Stimulated activated naive B cell treated with anti-CD40 and anti-IgM and Interleukin-4, amounts not matched to agents 10 μg/mL and 1 μg/mL and 100 μg/mL, for 72 hours (primary cell): ENCODE measurements around the gene HNF4A.
"Not testable (repeated sequence)": the region's sequence is repeated elsewhere in the genome, so short reads cannot be mapped to it uniquely, and the experiment has no call there.

Experiments
- ATAC-seq, 2 donors: fragments of 150-1000 bp; cut with Tn5 transposase; replicated peaks; 2 replicates each; pipeline ENCODE4 v1.10.0; 2021; ENCODE audit warnings: moderate library complexity in 1 of 2
- DNase-seq: peaks from one replicate; pipeline ENCODE4 v3.0.0; 2021
- H3K27ac Mint-ChIP-seq: one replicate; pipeline ENCODE4 v1.8.0; 2022; ENCODE audit warnings: mild to moderate bottlenecking, mixed read lengths
- H3K27me3 Mint-ChIP-seq, 2 donors: one replicate each; pipeline ENCODE4 v1.8.0; 2022; ENCODE audit warnings: mixed read lengths in 2 of 2
- H3K36me3 Mint-ChIP-seq, 2 donors: one replicate each; pipeline ENCODE4 v1.8.0; 2022; ENCODE audit warnings: mixed read lengths in 2 of 2, mild to moderate bottlenecking in 1 of 2
- H3K4me1 Mint-ChIP-seq, 2 donors: one replicate each; pipeline ENCODE4 v1.8.0; 2022; ENCODE audit warnings: mixed read lengths in 2 of 2, mild to moderate bottlenecking in 1 of 2
- H3K4me3 Mint-ChIP-seq, 2 donors: one replicate each; pipeline ENCODE4 v1.8.0; 2022; ENCODE audit warnings: mild to moderate bottlenecking in 2 of 2, mixed read lengths in 2 of 2, moderate library complexity in 1 of 2
- H3K9me3 Mint-ChIP-seq, 2 donors: one replicate each; pipeline ENCODE4 v1.8.0; 2022; ENCODE audit warnings: mixed read lengths in 2 of 2, mild to moderate bottlenecking in 1 of 2

Gene HNF4A

DNA sequence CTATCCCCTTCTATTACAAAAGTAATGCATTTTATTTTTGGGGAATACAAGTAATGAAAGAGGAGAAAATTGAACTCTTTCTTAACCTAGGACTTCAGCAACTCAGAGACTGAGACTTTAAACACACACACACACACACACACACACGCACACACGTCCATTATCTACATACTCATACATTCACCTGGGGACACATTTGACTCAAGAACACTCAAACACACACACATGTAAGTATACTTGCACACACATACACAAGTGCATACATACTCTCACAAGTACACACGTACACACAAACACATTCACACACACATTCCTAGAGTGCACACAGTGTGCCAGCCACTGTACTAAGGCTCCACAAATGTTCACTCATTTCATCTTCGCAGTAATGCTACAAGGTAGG lies 20.8 kb upstream of the HNF4A start:
- DNase-seq (no peak), ATAC-seq (no peak)
- Mint-ChIP-seq H3K27me3 (peaks cover 19 to 27% of the 10 kb centered on the region in 2 donors), H3K4me3 (no peak overlapping the region), H3K27ac (no peak overlapping the region), H3K36me3 (no peaks in the 10 kb centered on the region), H3K9me3 (no peaks in the 10 kb centered on the region), H3K4me1 (no peaks in the 10 kb centered on the region)

DNA sequence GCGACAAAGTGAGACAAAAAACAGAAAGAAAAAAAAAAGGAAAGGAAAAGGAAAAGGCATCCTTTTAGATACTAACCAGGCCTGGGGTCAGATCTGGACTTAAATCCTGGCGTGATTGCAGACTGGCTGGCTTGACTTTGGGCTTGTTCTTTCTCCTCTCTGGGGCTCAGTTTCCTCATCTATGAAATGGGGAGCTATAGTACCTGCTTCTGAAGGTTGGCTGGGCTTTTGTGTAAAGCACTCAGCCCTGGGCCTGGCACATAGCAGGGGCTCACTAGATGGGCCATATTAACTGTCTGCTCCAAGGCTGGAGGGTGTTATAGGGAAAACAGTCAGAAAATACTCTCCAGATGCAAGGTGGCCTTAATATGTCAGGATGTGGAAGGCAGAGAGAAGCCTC lies 19.8 kb upstream of the HNF4A start:
- peaks cover 19 to 23% of the 10 kb centered on the region in 2 donors for H3K27me3 Mint-ChIP-seq
- H3K9me3 Mint-ChIP-seq: no peaks in the 10 kb centered on the region
- no peaks in the 10 kb centered on the region for H3K4me1 Mint-ChIP-seq
- DNase-seq (no peak), ATAC-seq (no peak)
- no peaks in the 10 kb centered on the region for H3K36me3 Mint-ChIP-seq
- no peak overlapping the region for H3K4me3 Mint-ChIP-seq
- no peak overlapping the region for H3K27ac Mint-ChIP-seq

DNA sequence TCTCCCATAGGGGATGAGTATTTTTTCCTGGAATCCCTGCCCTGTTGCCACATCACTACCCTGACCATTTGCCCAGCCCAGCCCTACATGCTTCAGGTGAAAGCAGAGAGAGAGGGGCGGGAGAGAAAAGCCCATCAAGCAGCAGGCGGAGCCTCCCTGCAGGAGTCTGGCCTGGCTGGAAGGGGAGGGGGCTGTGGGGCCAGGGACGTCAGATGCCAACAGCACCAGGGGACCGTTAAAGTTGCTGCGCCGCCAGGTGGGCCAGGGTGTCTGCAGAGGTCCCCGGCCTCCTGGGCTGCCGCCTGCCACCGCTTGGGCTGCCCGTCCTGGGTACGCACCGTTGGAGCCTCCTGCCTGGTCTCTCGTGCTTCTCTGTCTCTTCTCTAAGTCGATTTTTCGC lies 19.4 kb upstream of the HNF4A start:
- Mint-ChIP-seq H3K9me3 (no peaks in the 10 kb centered on the region), H3K36me3 (no peaks in the 10 kb centered on the region), H3K27me3 (peaks cover 19 to 22% of the 10 kb centered on the region in 2 donors), H3K4me3 (no peak overlapping the region), H3K4me1 (no peaks in the 10 kb centered on the region), H3K27ac (no peak overlapping the region)
- DNase-seq (no peak), ATAC-seq (no peak)

DNA sequence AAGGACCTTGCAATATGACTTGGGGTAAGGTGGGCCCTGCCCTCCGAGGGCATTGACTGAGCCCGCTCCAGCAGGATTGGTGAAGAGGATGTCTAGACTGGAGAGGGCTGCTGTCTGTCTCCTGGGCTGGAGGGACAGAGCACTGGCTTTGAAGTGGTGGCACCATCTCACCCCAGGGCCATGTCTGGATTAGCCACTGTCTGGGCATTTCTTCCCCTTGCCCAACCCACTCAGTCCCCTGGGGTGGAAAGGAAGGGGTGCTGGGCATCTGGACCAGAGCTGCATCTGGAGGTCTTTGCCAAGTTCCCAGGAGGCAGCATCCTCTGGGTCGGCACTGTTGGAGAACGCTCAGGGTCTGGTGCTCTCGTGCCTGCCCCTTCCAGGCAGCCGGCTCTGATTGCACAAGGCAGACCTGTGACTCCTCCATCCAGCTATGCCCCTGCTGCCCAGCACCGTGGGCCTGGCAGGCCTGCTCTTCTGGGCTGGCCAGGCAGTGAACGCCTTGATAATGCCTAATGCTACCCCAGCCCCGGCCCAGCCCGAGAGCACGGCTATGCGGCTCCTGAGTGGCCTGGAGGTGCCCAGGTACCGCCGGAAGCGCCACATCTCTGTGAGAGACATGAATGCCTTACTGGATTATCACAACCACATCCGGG lies 18.6 kb upstream of the HNF4A start, which contains the start of gene R3HDML:
Gene R3HDML, plus strand, starts transcription at position 319 of the 656 bp plus-strand sequence. Its CDS starts 115 bp downstream, at position 434.
- no peaks in the 10 kb centered on the region for H3K36me3 Mint-ChIP-seq
- H3K9me3 Mint-ChIP-seq: no peaks in the 10 kb centered on the region
- DNase-seq: no peak
- no peak for ATAC-seq
- H3K4me1 Mint-ChIP-seq: no peaks in the 10 kb centered on the region
- peaks cover 13 to 17% of the 10 kb centered on the region in 2 donors for H3K27me3 Mint-ChIP-seq
- no peak within 1 kb of the TSS for H3K27ac Mint-ChIP-seq
- H3K4me3 Mint-ChIP-seq: no peak within 1 kb of the TSS

DNA sequence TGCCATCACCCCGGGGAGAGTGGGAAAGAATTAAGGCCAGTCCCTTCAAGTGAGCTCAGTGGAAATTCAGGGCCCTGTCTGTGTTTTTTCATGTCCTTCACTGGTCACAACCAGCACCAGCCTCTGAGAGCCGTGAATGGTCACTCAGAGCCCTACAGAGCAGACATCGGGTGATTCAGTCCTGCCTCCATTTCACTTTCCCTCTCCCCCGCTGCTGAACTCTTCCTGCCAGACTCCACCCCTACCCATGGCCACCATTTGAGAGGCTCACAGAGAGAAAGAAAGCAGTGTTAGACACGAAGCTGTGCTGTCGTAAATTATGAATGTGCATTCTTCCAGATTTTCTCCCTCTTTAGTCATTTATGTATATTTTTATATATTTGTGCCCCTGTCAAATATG lies 13.3 kb upstream of the HNF4A start:
- H3K9me3 Mint-ChIP-seq: no peaks in the 10 kb centered on the region
- no peak overlapping the region for H3K4me3 Mint-ChIP-seq
- no peaks in the 10 kb centered on the region for H3K4me1 Mint-ChIP-seq
- H3K27me3 Mint-ChIP-seq: peaks cover 8 to 9% of the 10 kb centered on the region in 2 donors
- no peaks in the 10 kb centered on the region for H3K36me3 Mint-ChIP-seq
- no peak overlapping the region for H3K27ac Mint-ChIP-seq
- ATAC-seq (no peak), DNase-seq (no peak)

DNA sequence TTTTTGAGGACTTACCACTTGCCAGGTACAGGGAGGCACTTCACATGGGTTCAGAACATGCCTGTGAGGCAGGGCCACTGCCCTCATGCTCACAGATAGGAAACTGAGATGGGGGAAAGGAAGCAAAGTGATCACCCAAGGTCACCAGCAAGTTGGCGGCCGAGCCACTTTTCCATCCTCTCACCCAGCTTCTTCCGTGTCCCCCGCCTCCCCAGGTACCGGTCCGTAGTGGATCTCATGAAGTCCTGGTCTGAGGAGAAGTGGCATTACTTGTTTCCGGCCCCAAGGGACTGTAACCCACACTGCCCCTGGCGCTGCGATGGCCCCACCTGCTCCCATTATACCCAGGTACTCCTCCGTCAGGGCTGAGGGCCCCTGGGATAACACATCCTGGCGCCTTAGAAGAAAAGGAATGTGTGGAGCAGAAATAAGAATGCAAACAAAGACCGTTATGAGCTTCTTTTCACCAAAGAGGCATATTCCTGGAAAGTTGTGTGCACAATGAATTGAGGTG lies 12.3 kb upstream of the HNF4A start:
- ATAC-seq: no peak
- Mint-ChIP-seq H3K4me1 (no peaks in the 10 kb centered on the region), H3K4me3 (no peak overlapping the region), H3K27ac (no peak overlapping the region), H3K9me3 (no peaks in the 10 kb centered on the region), H3K27me3 (peaks cover 8 to 9% of the 10 kb centered on the region in 2 donors), H3K36me3 (no peaks in the 10 kb centered on the region)
- no peak for DNase-seq

DNA sequence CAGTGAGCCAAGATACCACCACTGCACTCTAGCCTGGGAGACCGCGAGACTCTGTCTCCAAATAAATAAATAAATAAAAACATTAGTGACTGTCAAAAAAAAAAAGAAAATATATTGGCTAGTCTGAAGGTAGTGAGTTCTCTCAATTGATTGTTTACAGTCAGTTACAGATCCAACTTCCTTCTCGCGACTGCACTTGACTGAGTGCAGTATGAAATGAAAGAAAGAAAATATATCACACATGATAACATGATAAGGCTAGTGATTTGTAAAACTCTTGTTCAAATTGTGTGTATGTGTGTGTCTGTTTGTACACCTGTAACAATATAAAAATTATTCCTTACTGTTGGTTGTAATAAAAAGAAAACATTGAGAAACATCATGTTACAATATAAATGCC lies 10.8 kb upstream of the HNF4A start:
- H3K4me3 Mint-ChIP-seq: no peak overlapping the region
- H3K27ac Mint-ChIP-seq: no peak overlapping the region

DNA sequence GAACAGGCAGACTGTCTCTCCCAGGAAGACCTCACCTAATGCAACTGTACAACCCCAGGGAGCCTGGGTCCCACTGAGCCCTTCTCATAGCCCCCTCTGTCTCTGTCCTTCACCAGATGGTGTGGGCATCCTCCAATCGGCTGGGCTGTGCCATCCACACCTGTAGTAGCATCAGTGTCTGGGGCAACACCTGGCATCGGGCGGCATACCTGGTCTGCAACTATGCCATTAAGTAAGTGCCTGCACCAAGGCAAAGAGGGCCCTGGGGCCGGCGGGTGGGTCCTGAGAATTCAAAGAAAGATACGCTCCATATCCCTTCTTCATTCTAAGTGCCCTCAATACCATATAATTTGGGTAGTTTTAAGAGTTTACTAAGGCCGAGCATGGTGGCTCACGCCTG lies 10.4 kb upstream of the HNF4A start:
- Mint-ChIP-seq H3K9me3 (no peaks in the 10 kb centered on the region), H3K4me3 (no peak overlapping the region), H3K27ac (no peak overlapping the region), H3K27me3 (peaks cover 9 to 10% of the 10 kb centered on the region in 2 donors), H3K36me3 (no peaks in the 10 kb centered on the region), H3K4me1 (no peaks in the 10 kb centered on the region)
- DNase-seq (no peak), ATAC-seq (no peak)

More for the DNA sequence above, 10.8 kb upstream of the HNF4A start:
- Mint-ChIP-seq H3K9me3 (no peaks in the 10 kb centered on the region), H3K36me3 (no peaks in the 10 kb centered on the region), H3K27me3 (peaks cover 9 to 10% of the 10 kb centered on the region in 2 donors), H3K4me1 (no peaks in the 10 kb centered on the region)
- DNase-seq (no peak), ATAC-seq (no peak)

DNA sequence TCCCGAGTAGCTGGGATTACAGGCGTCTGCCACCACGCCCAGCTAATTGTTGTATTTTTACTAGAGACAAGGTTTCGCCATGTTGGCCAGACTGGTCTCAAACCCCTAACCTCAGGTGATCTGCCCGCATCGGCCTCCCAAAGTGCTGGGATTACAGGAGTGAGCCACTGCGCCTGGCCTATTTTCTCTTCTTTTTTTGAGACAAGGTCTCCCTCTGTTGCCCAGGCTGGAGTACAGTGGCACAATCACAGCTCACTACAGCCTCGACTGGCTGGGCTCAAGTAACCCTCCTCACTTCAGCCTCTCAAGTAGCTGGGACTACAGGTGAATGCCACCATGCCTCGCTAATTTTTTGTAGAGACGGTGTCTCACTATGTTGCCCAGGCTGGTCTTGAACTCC lies 9.6 kb upstream of the HNF4A start:
- H3K4me3 Mint-ChIP-seq, ATAC-seq: not testable (repeated sequence)

DNA sequence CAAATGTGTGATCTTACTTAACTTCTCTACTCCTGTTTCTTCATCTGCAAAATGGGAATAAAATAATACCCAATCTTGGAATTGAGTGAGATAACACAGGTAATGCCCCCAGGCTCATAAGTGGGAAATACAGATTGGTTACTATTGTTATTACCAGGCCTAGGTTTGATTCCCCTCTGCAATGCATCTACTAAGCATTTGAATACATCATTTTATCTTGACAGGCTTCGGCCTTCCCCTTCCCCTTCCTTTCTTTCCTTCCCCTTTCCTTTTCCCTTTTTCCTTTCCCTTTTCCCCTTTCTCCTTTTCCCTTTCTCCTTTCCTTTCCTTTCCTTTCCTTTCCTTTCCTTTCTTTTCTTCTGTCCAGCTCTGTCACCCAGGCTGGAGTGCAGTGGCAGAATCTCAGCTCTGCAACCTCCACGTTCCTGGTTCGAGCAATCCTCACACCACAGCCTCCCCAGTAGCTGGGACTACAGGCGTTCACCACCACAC lies 7.3 kb upstream of the HNF4A start:
- Mint-ChIP-seq H3K36me3 (no peaks in the 10 kb centered on the region), H3K27ac (no peak overlapping the region), H3K4me3 (no peak overlapping the region), H3K4me1 (peaks cover 0 to 6% of the 10 kb centered on the region in 2 donors), H3K9me3 (no peaks in the 10 kb centered on the region), H3K27me3 (peaks cover 20% of the 10 kb centered on the region in 2 donors)
- ATAC-seq: no peak
- DNase-seq: no peak

More for the DNA sequence above, 9.6 kb upstream of the HNF4A start:
- not testable (repeated sequence) for H3K36me3 Mint-ChIP-seq, H3K9me3 Mint-ChIP-seq, DNase-seq, H3K27ac Mint-ChIP-seq, H3K4me1 Mint-ChIP-seq, H3K27me3 Mint-ChIP-seq

DNA sequence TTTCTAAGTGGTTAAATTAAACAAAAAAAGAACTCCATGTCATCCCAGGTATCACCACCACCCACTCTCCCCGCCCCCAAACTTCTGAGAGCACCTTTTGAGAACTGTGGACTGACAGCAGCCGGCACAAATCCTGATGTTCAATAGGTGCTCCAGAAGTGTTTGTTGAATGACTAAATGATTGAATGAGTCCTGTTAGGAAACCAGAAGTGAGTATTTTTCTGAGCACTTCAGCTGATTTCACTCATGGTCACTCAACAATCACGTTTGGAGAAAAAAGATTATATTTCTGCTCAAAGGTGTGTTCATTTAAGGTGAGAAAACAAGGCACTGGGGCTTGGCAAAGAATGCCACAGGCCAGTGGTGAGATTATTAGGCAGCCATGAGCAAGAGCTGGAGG lies 6.2 kb upstream of the HNF4A start:
- H3K4me3 Mint-ChIP-seq: no peak overlapping the region
- ATAC-seq: no peak
- peaks cover 0 to 6% of the 10 kb centered on the region in 2 donors for H3K4me1 Mint-ChIP-seq
- DNase-seq: no peak
- peaks cover 20% of the 10 kb centered on the region in 2 donors for H3K27me3 Mint-ChIP-seq
- H3K27ac Mint-ChIP-seq: no peak overlapping the region
- no peaks in the 10 kb centered on the region for H3K36me3 Mint-ChIP-seq
- no peaks in the 10 kb centered on the region for H3K9me3 Mint-ChIP-seq

DNA sequence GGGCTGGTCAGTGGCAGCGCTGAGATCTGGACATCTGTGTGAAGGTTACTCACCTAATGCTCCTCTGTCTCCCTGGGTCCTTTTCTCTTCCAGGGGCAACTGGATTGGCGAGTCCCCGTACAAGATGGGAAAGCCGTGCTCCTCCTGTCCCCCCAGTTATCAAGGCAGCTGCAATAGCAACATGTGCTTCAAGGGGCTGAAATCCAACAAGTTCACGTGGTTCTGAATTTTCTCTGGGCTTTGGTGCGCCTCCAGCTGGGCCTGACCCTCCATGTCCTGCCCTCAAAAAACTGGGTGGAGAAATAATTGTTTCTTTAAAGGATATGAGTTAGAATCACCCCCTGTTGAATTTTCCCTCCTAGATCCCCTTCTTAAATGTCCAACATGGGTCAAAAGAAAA lies 4.9 kb upstream of the HNF4A start:
- ATAC-seq (no peak), DNase-seq (no peak)
- Mint-ChIP-seq H3K36me3 (no peaks in the 10 kb centered on the region), H3K4me1 (peaks cover 0 to 6% of the 10 kb centered on the region in 2 donors), H3K4me3 (no peak overlapping the region), H3K27ac (no peak overlapping the region), H3K27me3 (peaks cover 26 to 30% of the 10 kb centered on the region in 2 donors), H3K9me3 (no peaks in the 10 kb centered on the region)

DNA sequence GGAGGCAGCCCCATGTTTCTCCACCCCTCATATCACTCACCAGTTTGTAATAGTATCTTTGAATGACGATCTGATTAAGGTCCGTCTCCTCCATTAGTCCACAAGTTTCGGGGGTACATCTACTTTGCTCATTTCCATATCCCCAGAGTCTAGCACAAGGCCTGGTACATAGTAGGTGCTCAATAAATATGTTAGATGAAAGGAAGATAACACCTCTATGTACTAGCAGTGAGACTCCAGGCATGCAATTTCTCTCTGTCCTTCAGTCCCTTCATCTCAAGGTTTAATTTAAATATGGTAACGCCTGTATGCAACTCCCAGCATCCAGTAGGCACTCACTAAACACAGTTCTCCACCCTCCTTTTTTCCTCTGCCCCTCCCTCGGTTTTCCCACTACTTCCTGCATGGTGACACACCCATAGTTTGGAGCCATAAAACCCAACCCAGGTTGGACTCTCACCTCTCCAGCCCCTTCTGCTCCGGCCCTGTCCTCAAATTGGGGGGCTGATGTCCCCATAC lies 461 bp upstream of the HNF4A start:
- ATAC-seq: no peak
- H3K4me3 Mint-ChIP-seq: no peak overlapping the region
- H3K9me3 Mint-ChIP-seq: no peaks in the 10 kb centered on the region
- no peak for DNase-seq
- H3K36me3 Mint-ChIP-seq: no peaks in the 10 kb centered on the region
- H3K4me1 Mint-ChIP-seq: peaks cover 0 to 6% of the 10 kb centered on the region in 2 donors
- no peak overlapping the region for H3K27ac Mint-ChIP-seq
- peaks cover 24 to 31% of the 10 kb centered on the region in 2 donors for H3K27me3 Mint-ChIP-seq

DNA sequence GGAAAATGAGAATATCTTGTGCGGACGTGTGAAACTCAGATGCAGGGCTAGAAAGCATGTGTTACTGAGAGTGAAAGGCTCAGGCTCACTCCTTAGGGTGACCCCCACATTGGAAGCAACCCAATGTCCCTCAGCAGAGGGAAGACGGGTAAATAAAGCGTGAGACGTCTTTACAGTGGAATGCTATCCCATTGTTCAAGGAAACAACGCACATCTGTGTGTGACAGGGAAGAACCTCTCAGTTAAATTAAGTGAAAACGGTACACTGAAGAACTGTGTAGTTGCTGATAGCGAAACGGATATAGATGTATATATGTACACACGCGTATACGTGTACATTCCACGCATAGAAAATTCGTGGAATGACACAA lies 839 bp downstream of the HNF4A start:
- Mint-ChIP-seq H3K36me3 (no peaks in the 10 kb centered on the region), H3K9me3 (no peaks in the 10 kb centered on the region), H3K27me3 (peaks cover 28 to 37% of the 10 kb centered on the region in 2 donors), H3K4me1 (peaks cover 0 to 6% of the 10 kb centered on the region in 2 donors), H3K27ac (no peak overlapping the region), H3K4me3 (no peak overlapping the region)
- DNase-seq: no peak
- ATAC-seq: no peak

DNA sequence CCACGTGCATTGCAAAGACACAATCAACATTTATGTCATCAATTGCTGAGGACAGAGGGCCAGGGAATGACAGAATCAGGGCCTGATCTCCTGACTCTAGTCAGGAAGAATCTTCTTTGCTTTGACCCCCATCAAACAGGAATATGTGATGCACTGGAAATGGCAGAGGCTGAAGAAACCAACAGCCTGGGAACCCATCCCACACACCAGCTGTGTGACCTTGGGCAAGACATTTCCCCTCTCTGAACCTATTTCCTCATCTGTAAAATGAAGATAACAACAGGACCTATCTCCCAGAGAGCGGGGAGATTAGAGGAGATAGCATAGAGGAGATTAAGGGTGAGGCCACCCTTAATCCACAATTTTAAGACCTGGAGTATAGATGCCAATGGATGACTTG lies 1.5 kb downstream of the HNF4A start:
- H3K4me3 Mint-ChIP-seq: no peak overlapping the region
- H3K27me3 Mint-ChIP-seq: peaks cover 24 to 31% of the 10 kb centered on the region in 2 donors
- no peaks in the 10 kb centered on the region for H3K9me3 Mint-ChIP-seq
- no peaks in the 10 kb centered on the region for H3K36me3 Mint-ChIP-seq
- ATAC-seq (no peak), DNase-seq (no peak)
- no peak overlapping the region for H3K27ac Mint-ChIP-seq
- peaks cover 0 to 2% of the 10 kb centered on the region in 2 donors for H3K4me1 Mint-ChIP-seq
